IMR-90 (cell line): ENCODE measurements around the gene TROAP. TPM values are rescaled to one million over a fixed set of nuclear protein-coding genes. Genes with fewer than 3 reads are reported as not detected.
A peak's percentile ranks its signal among the peaks of the same experiment; 100 is the strongest.

Experiments
- ATAC-seq: fragments of 200-7000 bp; cut with Tn5 transposase; 2 replicates; pipeline ENCODE4 v1.9.1; 2020; ENCODE audit warnings: low read depth, mild to moderate bottlenecking, moderate library complexity
- BruUV-seq: library from RNA; stranded (reverse); fragments of 400-500 nt; replicated peaks from 2 replicates; lab custom pipeline; 2021; lab: Mats Ljungman, UMichigan
- CTCF ChIA-PET: fragments of 300-600 bp; formaldehyde crosslinking; extraction: SDS; loops from one replicate; lab custom pipeline; 2021; ENCODE audit warnings: antibody characterized with exemption; lab: Yijun Ruan, JAX
- POLR2A ChIA-PET: fragments of 300-600 bp; sonication (Branson Sonifier 250); formaldehyde crosslinking; loops from one replicate; lab custom pipeline; 2022; ENCODE audit warnings: antibody characterized with exemption; ENCODE audit not compliant: unreplicated experiment; lab: Charles Lee
- DNase-seq: peaks from one replicate; pipeline ENCODE4 v3.0.0; 2013
- H2AFZ ChIP-seq: replicated peaks from 2 replicates; pipeline ENCODE3; 2013; ENCODE audit warnings: low read length, mild to moderate bottlenecking; ENCODE audit not compliant: poor library complexity
- H2AK5ac ChIP-seq: 2 replicates; pipeline ENCODE4 v1.6.1; 2013; ENCODE audit warnings: low read depth, low read length, inconsistent platforms
- H2AK9ac ChIP-seq: replicated peaks from 2 replicates; pipeline ENCODE3; 2013; ENCODE audit warnings: mild to moderate bottlenecking, low read depth, low read length, moderate library complexity; ENCODE audit not compliant: poor library complexity
- H2BK120ac ChIP-seq: 2 replicates; pipeline ENCODE4 v1.6.1; 2013; ENCODE audit warnings: low read depth, low read length, inconsistent platforms
- H2BK15ac ChIP-seq: 3 replicates; pipeline ENCODE4 v1.6.1; 2013; ENCODE audit warnings: low read depth, low read length, inconsistent platforms
- H2BK20ac ChIP-seq: 2 replicates; pipeline ENCODE4 v1.6.1; 2013; ENCODE audit warnings: low read depth, mild to moderate bottlenecking, inconsistent platforms, low read length, moderate library complexity
- H2BK5ac ChIP-seq: 2 replicates; pipeline ENCODE4 v1.6.1; 2013; ENCODE audit warnings: mild to moderate bottlenecking, low read depth, low read length, inconsistent platforms; ENCODE audit not compliant: poor library complexity, severe bottlenecking
- H3K14ac ChIP-seq: replicated peaks from 2 replicates; pipeline ENCODE4 v1.6.1; 2013; ENCODE audit warnings: low read depth, low read length, inconsistent platforms
- H3K18ac ChIP-seq: 2 replicates; pipeline ENCODE4 v1.6.1; 2013; ENCODE audit warnings: low read depth, low read length, control low read depth
- H3K23ac ChIP-seq: 2 replicates; pipeline ENCODE4 v1.6.1; 2013; ENCODE audit warnings: low read depth, low read length, inconsistent platforms
- H3K27ac ChIP-seq: 2 replicates; pipeline ENCODE4 v1.5.1; 2013; ENCODE audit warnings: mild to moderate bottlenecking, control low read depth, low read length; ENCODE audit not compliant: insufficient read depth
- H3K27me3 ChIP-seq: 2 replicates; pipeline ENCODE4 v1.6.1; 2013; ENCODE audit warnings: low read length; ENCODE audit not compliant: control insufficient read depth, insufficient read depth
- H3K36me3 ChIP-seq: 2 replicates; pipeline ENCODE4 v1.6.1; 2013; ENCODE audit warnings: low read length, mixed read lengths; ENCODE audit not compliant: control insufficient read depth, insufficient read depth
- H3K4ac ChIP-seq: 2 replicates; pipeline ENCODE4 v1.6.1; 2013; ENCODE audit warnings: low read depth, low read length, inconsistent platforms
- H3K4me1 ChIP-seq: 2 replicates; pipeline ENCODE4 v1.6.1; 2013; ENCODE audit warnings: low read length, mixed read lengths; ENCODE audit not compliant: control insufficient read depth, insufficient read depth
- H3K4me2 ChIP-seq: 2 replicates; pipeline ENCODE4 v1.6.1; 2013; ENCODE audit warnings: low read depth, mild to moderate bottlenecking, control low read depth, low read length, moderate library complexity
- H3K4me3 ChIP-seq: 2 replicates; pipeline ENCODE4 v1.5.1; 2013; ENCODE audit warnings: low read depth, mild to moderate bottlenecking, control low read depth, low read length, moderate library complexity; ENCODE audit not compliant: insufficient read depth
- H3K56ac ChIP-seq: 2 replicates; pipeline ENCODE4 v1.6.1; 2013; ENCODE audit warnings: low read length, inconsistent platforms; ENCODE audit not compliant: insufficient read depth; ENCODE audit errors: extremely low read depth
- H3K79me1 ChIP-seq, 2 experiments: 2 replicates each; pipeline ENCODE4 v1.6.1; 2013; ENCODE audit warnings: low read length in 2 of 2, inconsistent platforms in 1 of 2, low read depth in 1 of 2
- H3K9ac ChIP-seq: 2 replicates; pipeline ENCODE4 v1.6.1; 2013; ENCODE audit warnings: low read depth, low read length, control low read depth
- H3K9me1 ChIP-seq: 2 replicates; pipeline ENCODE4 v1.6.1; 2013; ENCODE audit warnings: low read length, inconsistent platforms; ENCODE audit not compliant: insufficient read depth
- H3K9me3 ChIP-seq: 2 replicates; pipeline ENCODE4 v1.6.1; 2013; ENCODE audit warnings: low read length; ENCODE audit not compliant: control insufficient read depth, insufficient read depth
- H4K20me1 ChIP-seq: 2 replicates; pipeline ENCODE4 v1.6.1; 2013; ENCODE audit warnings: low read length, inconsistent platforms; ENCODE audit not compliant: insufficient read depth
- H4K5ac ChIP-seq: 2 replicates; pipeline ENCODE4 v1.6.1; 2013; ENCODE audit warnings: mild to moderate bottlenecking, low read depth, low read length, control low read depth
- H4K8ac ChIP-seq, 2 experiments: 2 replicates each; pipeline ENCODE4 v1.6.1; 2013; ENCODE audit warnings: low read depth in 2 of 2, low read length in 2 of 2, control low read depth in 1 of 2, inconsistent platforms in 1 of 2
- H4K91ac ChIP-seq: 2 replicates; pipeline ENCODE4 v1.6.1; 2013; ENCODE audit warnings: low read depth, low read length, inconsistent platforms; ENCODE audit not compliant: insufficient read depth
- MAFK ChIP-seq: IDR thresholded peaks from 2 replicates; pipeline ENCODE4 v1.6.1; 2012; ENCODE audit warnings: low read depth, low read length, improper control_type of control experiment
- MAZ ChIP-seq: IDR thresholded peaks from 2 replicates; pipeline ENCODE4 v1.6.1; 2012; ENCODE audit warnings: low read depth, mild to moderate bottlenecking, low read length, improper control_type of control experiment, moderate library complexity, borderline replicate concordance
- RAD21 ChIP-seq: IDR thresholded peaks from 2 replicates; pipeline ENCODE4 v1.6.1; 2012; ENCODE audit warnings: low read length, improper control_type of control experiment
- RCOR1 ChIP-seq: IDR thresholded peaks from 2 replicates; pipeline ENCODE4 v1.6.1; 2012; ENCODE audit warnings: mild to moderate bottlenecking, low read length, improper control_type of control experiment; ENCODE audit not compliant: insufficient replicate concordance
- SMC3 ChIP-seq: fragments of 150-350 bp; IDR thresholded peaks from 2 replicates; pipeline ENCODE4 v1.6.1; 2016; ENCODE audit warnings: low read depth, mild to moderate bottlenecking, antibody characterized with exemption, low read length, moderate library complexity
- WGBS, 2 experiments: methylation state at CpG; one replicate each; pipeline versions ENCODE4 v1.1.5 to v1.1.7; 2013; ENCODE audit warnings: missing lambda C conversion rate in 2 of 2; ENCODE audit not compliant: insufficient read length in 1 of 2; ENCODE audit errors: extremely low coverage in 2 of 2; 5-methylcytosine and 5-hydroxymethylcytosine counted together
- dilution Hi-C: fragments of 300-500 bp; cut with HindIII; formaldehyde crosslinking; loops from one replicate; pipeline ENCODE4 v1.14.3; 2018; ENCODE audit warnings: low sequenced_read_pairs; ENCODE audit not compliant: unreplicated experiment
- in situ Hi-C: fragments of 300-500 bp; cut with MboI; formaldehyde crosslinking; loops from 3 replicates; pipeline ENCODE4 v1.14.3; 2019; ENCODE audit warnings: low sequenced_read_pairs, inconsistent platforms, mixed read lengths
- intact Hi-C: fragments of 100-400 bp; cut with micrococcal nuclease; formaldehyde crosslinking; loops from 2 replicates; pipeline ENCODE4 v1.10.0; 2022
- polyA plus RNA-seq, 3 experiments: library from polyadenylated mRNA; depleted of rRNA; stranded (reverse); fragments of >200 nt; gene quantifications; 2 replicates each; pipeline ENCODE4 v1.2.3, GENCODE V29; 2012; ENCODE audit warnings: low replicate concordance in 1 of 3
- total RNA-seq: library from RNA; depleted of rRNA; stranded (reverse); fragments of >200 nt; gene quantifications from 2 replicates; pipeline ENCODE4 v1.2.3, GENCODE V29; 2012
- TF ChIP-seq, protein P1 (sequence below): conservative IDR thresholded peaks from 2 replicates; pipeline ENCODE4 v1.5.1; 2012; ENCODE audit warnings: mild to moderate bottlenecking, low read depth, low read length, improper control_type of control experiment

TROAP gene
- total and polyA plus RNA-seq, 2 of the 4 experiments (the other 2 are of a cell fraction): 21.5 to 29.3 TPM

DNA sequence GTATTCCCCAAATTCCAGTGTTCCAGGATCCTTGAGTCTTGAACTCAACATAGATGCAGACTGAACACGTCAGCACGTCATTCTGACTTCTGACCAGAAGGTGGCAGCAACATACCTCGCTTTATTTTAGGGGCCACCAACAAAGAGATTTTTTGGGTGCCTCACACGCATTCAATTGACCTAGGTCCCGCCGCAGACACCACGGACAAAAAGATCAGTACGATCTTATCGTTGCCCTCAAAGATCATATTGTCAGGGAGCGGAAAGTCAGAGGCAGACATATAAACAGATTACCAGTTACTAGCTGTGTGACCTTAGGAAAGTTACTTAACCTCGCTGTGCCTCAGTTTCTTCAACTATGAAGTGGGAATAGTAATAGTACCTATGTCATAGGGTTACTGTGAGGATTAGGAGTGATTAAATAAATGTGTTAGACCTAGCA is 34.6 kb upstream of the TROAP start:
- Histone ChIP-seq H3K27ac (no peak overlapping the region), H3K18ac (no peak overlapping the region), H2BK20ac (no peak overlapping the region), H4K5ac (no peak overlapping the region), H3K23ac (no peak overlapping the region), H4K20me1 (no peaks in the 10 kb centered on the region), H2AK5ac (peak overlapping the region; percentile 62; the same call in 1 of the 2 replicates), H4K91ac (no peak overlapping the region), H4K8ac (peak overlapping the region in 1 of 2 experiments; percentile 78; a peak in 2 of 4 replicates), H3K4me1 (no peaks in the 10 kb centered on the region), H3K4me2 (peak overlapping the region; percentile 31; the same call in 1 of the 2 replicates), H2AFZ (peak overlapping the region; percentile 78), H3K4ac (no peak overlapping the region), H3K79me1 (no peaks in the 10 kb centered on the region), H2BK15ac (no peak overlapping the region), H2AK9ac (peak overlapping the region; percentile 25), H2BK5ac (no peak overlapping the region), H3K9me1 (no peaks in the 10 kb centered on the region), H3K56ac (no peak overlapping the region), H3K27me3 (peaks cover 18% of the 10 kb centered on the region), H2BK120ac (no peak overlapping the region), H3K14ac (no peak overlapping the region), H3K9me3 (peaks cover 3% of the 10 kb centered on the region), H3K9ac (no peak overlapping the region), H3K4me3 (no peak overlapping the region), H3K36me3 (no peaks in the 10 kb centered on the region)
- ATAC-seq: peak; percentile 88
- in situ Hi-C loops (no loop called here), dilution Hi-C loops (no loop called here), intact Hi-C loops (loop anchor here (1.0 to 2.0 kb wide), 4 partner anchors 49 to 292 kb away; partner anchors contain the start of gene C1QL4)
- TF ChIP-seq, protein P1, sequence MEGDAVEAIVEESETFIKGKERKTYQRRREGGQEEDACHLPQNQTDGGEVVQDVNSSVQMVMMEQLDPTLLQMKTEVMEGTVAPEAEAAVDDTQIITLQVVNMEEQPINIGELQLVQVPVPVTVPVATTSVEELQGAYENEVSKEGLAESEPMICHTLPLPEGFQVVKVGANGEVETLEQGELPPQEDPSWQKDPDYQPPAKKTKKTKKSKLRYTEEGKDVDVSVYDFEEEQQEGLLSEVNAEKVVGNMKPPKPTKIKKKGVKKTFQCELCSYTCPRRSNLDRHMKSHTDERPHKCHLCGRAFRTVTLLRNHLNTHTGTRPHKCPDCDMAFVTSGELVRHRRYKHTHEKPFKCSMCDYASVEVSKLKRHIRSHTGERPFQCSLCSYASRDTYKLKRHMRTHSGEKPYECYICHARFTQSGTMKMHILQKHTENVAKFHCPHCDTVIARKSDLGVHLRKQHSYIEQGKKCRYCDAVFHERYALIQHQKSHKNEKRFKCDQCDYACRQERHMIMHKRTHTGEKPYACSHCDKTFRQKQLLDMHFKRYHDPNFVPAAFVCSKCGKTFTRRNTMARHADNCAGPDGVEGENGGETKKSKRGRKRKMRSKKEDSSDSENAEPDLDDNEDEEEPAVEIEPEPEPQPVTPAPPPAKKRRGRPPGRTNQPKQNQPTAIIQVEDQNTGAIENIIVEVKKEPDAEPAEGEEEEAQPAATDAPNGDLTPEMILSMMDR: peak; percentile 79
- TF ChIP-seq RAD21 (peak; percentile 74), MAFK (0 out of 2 replicates have a peak, but pooled peaks have one; percentile 22), MAZ (no peak), SMC3 (peak; percentile 39; the same call in 1 of the 2 replicates), RCOR1 (no peak)
- ChIA-PET POLR2A (no interaction called here), CTCF (interaction anchor here (0.5 to 2.3 kb wide), 12 partner anchors 9 to 359 kb away, joined by 3 to 8 read pairs (median 4); partner anchors contain the start of gene DNAJC22)
- WGBS, 2 experiments: 17% methylated on average over 4 of the region's 11 CpGs; no CpG with 5 or more reads in 1 of the 2 experiments
- BruUV-seq: no TSS peak
- peak; percentile 55 for DNase-seq
